HG02973 (cell line): ENCODE measurements around the gene ITGBL1.

Source experiments
- ATAC-seq: cut with Tn5 transposase; IDR thresholded peaks from one replicate; pipeline ENCODE4 v1.9.1; 2021; ENCODE audit warnings: moderate library complexity; ENCODE audit not compliant: unreplicated experiment

The ITGBL1 gene

GRCh38 chr13:101450749-101451130 lies 1.7 kb upstream of the ITGBL1 start:
- ATAC-seq = no peak

GRCh38 chr13:101451641-101452040 lies 834 bp upstream of the ITGBL1 start:
- ATAC-seq = no peak

DNA sequence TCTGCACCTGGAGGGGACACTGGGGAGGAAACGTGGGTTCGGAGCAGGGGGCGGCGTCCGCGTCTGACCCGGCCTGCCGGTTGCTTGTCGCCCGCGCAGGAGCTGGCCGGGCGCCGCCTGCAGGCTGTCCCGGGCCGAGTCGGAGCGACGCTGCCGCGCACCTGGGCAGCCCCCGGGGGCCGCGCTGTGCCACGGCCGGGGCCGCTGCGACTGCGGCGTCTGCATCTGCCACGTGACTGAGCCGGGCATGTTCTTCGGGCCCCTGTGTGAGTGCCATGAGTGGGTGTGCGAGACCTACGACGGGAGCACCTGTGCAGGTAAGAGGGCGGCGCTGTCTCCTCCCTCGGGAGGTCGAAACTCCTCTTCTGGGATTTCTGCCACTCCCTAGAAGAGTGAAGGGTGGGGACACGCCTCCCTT lies 1.3 kb downstream of the ITGBL1 start:
- ATAC-seq = no peak

- ATAC-seq = no peak
Measured at GRCh38 chr13:101454767-101455166, 2.3 kb downstream of the ITGBL1 start.

- no peak for ATAC-seq
Measured at GRCh38 chr13:101455863-101456262, 3.4 kb downstream of the ITGBL1 start.

- ATAC-seq = no peak
Measured at GRCh38 chr13:101457176-101457575, 4.7 kb downstream of the ITGBL1 start.

- ATAC-seq = no peak
Measured at GRCh38 chr13:101465877-101466276, 13.4 kb downstream of the ITGBL1 start.

DNA sequence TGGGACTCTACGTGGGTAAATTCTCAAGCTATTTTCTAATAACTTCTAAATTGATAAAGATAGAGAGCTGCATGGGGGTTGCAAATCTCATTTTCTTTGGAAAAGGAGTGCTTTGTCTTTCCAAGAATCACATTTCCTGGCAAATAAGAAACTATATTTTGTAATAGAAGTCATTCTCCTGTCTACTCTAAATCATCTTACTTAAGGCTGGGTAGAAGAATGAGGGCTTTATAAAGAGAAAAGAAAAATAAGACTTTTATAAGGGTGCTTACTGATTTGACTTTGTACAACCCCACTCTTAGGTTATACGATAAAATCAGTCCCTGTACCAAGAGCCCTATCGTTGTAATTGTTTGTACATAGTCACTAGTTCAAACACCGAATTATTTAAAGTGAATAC lies 14.9 kb downstream of the ITGBL1 start:
- no peak for ATAC-seq

- ATAC-seq = no peak
Measured at GRCh38 chr13:101473458-101473857, 21.0 kb downstream of the ITGBL1 start.

GRCh38 chr13:101474419-101474957 lies 22.0 kb downstream of the ITGBL1 start:
- no peak for ATAC-seq

- no peak for ATAC-seq
Measured at GRCh38 chr13:101475536-101475935, 23.1 kb downstream of the ITGBL1 start.

- ATAC-seq = no peak
Measured at GRCh38 chr13:101481421-101481820, 28.9 kb downstream of the ITGBL1 start.

DNA sequence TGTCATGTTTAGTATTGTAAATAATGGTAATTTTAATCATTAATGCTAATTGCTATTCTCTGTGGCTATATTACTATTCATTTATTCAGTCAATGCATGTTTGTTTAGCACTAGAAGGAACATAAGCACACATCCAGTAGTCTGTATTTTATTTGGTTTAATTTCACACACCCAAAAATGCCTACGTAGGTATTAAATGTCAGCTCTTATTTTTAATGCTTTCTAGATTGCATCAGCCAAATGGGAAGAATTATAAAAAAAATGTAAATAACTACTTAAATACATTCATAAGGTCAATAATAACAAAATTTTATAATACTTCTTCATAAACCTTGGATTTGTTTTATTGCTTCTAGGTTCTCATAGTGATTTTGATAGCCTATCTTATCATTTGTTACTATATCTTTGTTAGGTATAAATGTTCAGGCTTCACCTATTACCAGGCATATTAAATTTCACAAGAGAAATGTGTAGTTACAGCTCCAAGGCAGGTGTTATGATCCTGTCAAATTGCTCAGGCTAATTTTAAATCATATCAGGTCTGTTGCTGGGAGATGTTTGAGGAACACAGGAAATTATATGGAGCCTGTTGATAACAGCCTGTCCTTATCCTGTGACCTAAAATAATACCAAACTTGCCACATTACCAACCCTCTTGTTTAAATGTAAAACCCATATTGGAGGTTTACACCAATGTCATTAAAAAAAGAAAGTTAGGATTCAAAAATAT lies 34.4 kb downstream of the ITGBL1 start:
- ATAC-seq = no peak

GRCh38 chr13:101487438-101487830 lies 35.0 kb downstream of the ITGBL1 start:
- ATAC-seq = no peak

GRCh38 chr13:101488734-101489133 lies 36.3 kb downstream of the ITGBL1 start:
- no peak for ATAC-seq

DNA sequence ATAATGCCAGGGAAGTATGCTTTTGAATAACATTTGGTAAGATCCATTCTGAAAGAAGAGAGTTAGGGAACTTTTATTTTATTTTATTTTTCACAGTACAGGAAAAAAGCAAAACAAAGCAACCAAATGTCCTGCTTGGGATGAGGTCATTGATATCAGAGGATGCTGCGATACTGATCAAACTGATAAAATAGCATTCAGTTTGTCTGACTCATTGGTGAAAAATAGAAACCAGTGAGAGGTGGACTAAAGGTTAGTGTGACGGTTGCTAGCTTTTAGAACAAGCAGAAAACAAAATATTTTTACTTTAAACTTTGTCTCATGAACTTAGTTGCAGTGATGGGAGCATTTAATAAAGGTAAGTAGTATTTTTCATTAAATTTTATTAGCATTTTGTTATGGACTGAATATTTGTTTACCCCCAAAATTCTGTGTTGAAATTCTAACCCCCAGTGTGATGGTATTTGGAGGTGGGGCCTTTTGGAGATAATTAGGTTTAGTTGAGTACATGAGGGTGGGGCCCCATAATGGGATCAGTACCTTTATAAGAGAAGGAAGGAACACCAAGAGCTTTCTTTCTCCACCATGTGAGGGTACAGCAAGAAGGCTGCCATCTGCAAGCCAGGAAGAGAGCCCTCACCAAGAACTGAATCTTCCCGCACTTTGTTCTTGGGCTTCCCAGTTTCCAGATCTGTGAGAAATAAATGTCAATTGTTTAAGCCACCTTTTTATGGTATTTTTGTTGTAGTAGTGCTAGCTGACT lies 37.3 kb downstream of the ITGBL1 start:
- no peak for ATAC-seq

- no peak for ATAC-seq
Measured at GRCh38 chr13:101490406-101491015, 38.0 kb downstream of the ITGBL1 start.

GRCh38 chr13:101492251-101492910 lies 39.9 kb downstream of the ITGBL1 start:
- no peak for ATAC-seq

DNA sequence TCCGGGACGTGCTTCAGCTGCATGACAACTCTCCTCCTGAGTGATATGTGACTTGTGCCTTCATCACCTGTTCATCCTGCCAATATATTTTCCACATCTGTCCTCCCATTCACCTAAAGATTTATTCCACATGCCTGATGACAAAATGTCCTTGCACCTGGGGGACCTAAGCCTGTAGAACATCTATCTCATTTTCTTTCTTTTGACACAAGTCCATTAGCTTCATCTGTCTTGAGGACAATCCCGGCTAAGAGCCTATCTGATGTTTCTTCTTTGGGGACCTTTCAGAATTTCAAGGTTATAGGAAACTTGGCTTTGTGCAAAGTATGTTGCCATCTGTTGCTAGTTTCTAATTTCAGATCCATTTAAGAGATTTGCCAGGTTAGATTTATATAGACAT lies 41.1 kb downstream of the ITGBL1 start:
- ATAC-seq = no peak

DNA sequence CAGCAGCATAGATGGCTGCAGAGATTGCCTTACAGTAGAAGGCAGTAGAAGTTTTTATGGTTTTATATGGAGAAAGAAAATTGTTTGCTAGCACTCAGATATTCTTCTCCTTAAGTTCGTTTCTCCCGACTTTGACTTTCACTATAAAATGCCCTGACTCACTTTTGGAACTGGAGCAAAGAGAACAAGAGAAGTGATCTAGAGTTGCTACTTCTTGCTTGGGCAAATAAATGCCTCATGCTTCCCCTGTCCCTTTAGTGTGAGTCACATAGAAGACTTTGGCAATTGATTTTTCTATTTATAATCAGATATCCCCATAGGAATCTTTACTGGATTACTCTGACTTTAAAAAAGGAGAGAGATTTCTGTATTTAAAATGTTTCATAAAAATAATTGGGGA lies 46.9 kb downstream of the ITGBL1 start:
- ATAC-seq = no peak

DNA sequence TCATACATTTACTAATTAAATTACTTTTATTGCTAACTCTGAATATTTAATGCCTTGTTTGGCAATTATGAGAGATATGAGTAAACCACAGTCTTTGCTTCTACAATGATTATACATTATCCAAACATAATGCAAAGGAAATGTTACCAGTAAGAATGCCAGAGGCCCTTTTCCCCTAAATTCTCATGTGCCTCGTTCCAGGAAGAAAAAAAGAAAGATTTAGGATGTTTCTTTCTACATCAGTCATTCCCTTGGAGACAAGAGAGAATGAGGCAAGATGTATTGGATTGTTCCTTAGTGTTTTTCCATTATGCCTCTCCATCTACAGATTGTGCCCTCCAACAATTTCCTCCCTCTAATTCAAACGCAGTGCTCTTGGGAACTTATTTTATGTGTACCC lies 50.1 kb downstream of the ITGBL1 start:
- no peak for ATAC-seq
